NB4 (cell line): ENCODE data around the gene ANTKMT.

Experiments
- MAX ChIP-seq: IDR thresholded peaks from 2 replicates; pipeline ENCODE4 v1.6.1; 2011; ENCODE audit warnings: low read depth, low read length
- POLR2A ChIP-seq: IDR thresholded peaks from 2 replicates; pipeline ENCODE4 v1.6.1; 2011; ENCODE audit warnings: mild to moderate bottlenecking; ENCODE audit not compliant: insufficient read length; ENCODE audit errors: extremely low read depth
- TF ChIP-seq, protein P1 (sequence below): IDR thresholded peaks from one replicate; pipeline ENCODE4 v1.5.1; 2012; ENCODE audit warnings: low read depth, low read length

- TF ChIP-seq MAX (no peak), POLR2A (no peak)
- TF ChIP-seq, protein P1, sequence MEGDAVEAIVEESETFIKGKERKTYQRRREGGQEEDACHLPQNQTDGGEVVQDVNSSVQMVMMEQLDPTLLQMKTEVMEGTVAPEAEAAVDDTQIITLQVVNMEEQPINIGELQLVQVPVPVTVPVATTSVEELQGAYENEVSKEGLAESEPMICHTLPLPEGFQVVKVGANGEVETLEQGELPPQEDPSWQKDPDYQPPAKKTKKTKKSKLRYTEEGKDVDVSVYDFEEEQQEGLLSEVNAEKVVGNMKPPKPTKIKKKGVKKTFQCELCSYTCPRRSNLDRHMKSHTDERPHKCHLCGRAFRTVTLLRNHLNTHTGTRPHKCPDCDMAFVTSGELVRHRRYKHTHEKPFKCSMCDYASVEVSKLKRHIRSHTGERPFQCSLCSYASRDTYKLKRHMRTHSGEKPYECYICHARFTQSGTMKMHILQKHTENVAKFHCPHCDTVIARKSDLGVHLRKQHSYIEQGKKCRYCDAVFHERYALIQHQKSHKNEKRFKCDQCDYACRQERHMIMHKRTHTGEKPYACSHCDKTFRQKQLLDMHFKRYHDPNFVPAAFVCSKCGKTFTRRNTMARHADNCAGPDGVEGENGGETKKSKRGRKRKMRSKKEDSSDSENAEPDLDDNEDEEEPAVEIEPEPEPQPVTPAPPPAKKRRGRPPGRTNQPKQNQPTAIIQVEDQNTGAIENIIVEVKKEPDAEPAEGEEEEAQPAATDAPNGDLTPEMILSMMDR, result no peak
Observed at GRCh38 chr16:760545-761343, 39.8 kb downstream of the ANTKMT start, which contains the start of gene MSLN.
